Measurements from ENCODE around the gene CFD. TPM values are rescaled to one million over a fixed set of nuclear protein-coding genes. Genes with fewer than 3 reads are reported as not detected.

The CFD gene
- total RNA-seq, 1 experiment from 2014 or later, result 1.9 TPM

DNA sequence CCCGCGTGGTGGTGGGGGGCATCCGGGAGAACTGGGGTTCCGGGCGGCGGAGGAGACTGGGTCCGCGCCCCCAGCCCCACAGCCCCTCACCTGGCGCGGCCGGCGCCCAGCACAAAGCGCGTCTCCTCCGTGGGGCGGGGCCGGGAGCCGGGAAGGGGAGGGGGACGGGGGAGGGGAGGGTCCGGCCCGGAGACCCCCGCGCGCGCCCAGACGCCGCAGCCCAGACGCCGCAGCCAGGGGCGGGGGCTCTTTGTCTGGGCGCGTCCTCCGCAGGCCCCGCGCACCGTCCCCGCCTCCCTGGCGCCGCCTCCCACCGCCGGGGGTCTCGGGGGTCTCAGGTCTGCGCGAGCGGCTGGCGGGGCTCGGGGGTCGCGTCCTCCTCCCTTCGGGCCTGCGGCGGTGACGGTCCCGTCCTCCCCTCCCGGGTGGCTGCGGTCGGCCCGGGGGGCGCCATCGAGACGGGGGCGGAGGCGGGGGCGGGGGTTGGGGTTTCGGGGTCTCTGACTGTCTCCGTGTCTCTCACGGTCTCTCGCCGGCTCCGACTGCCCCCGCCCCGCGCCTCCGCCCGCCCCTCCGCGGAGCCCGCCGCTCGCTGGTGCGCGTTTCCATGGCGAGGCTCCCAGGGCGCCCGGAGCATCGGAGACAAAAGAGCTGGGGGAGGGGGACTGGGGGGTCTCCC, 37.5 kb upstream of the CFD start, which contains the start of gene PLPPR3:
TSS of gene PLPPR3 (minus strand) at position 131 of the 679 bp plus-strand sequence. CDS start 396 bp downstream, outside the sequence.
- no peak for TF ChIP-seq CTCF (conservative IDR thresholded peaks at IDR 0.05)
- Histone ChIP-seq H3K4me1 (ENCODE audit: insufficient read depth, low read length) (no peaks in the 10 kb centered on the region; the same call in 1 of the 2 replicates), H2BK5ac (ENCODE audit: insufficient read length, low read length) (no peak within 1 kb of the TSS), H3K27me3 (ENCODE audit: insufficient read depth, low read length) (no peaks in the 10 kb centered on the region), H4K91ac (ENCODE audit: insufficient read length, low read depth, low read length) (no peak within 1 kb of the TSS), H3K9ac (ENCODE audit: extremely low read depth, insufficient read length, low read length) (no peak within 1 kb of the TSS), H3K14ac (ENCODE audit: insufficient read depth, low read length) (peak within 1 kb of the TSS; percentile 77), H2BK20ac (ENCODE audit: low read depth, low read length, poor library complexity, severe bottlenecking) (no peak within 1 kb of the TSS), H2AFZ (ENCODE audit: low read length) (no peak within 1 kb of the TSS), H3K23me2 (ENCODE audit: insufficient read length, low read depth, low read length, poor library complexity, severe bottlenecking) (no peaks in the 10 kb centered on the region), H3K56ac (ENCODE audit: insufficient read length, low read depth, low read length) (no peak within 1 kb of the TSS), H3K79me1 (ENCODE audit: insufficient read depth, low read depth, low read length, poor library complexity, severe bottlenecking) (no peaks in the 10 kb centered on the region), H3K23ac (ENCODE audit: insufficient read length, low read depth, low read length) (no peak within 1 kb of the TSS), H3K9me3 (ENCODE audit: control insufficient read depth, low read depth, low read length) (no peaks in the 10 kb centered on the region), H3K4me2 (ENCODE audit: insufficient read depth, insufficient read length, low read length) (peak within 1 kb of the TSS; percentile 53), H2AK5ac (ENCODE audit: insufficient read length, low read length) (no peak within 1 kb of the TSS), H3T11ph (ENCODE audit: low read length) (no peak within 1 kb of the TSS), H2BK12ac (ENCODE audit: insufficient read length, low read depth, low read length) (no peak within 1 kb of the TSS), H4K20me1 (ENCODE audit: control insufficient read depth, insufficient read depth, insufficient read length) (no peaks in the 10 kb centered on the region), H2BK15ac (ENCODE audit: low read depth, low read length) (no peak within 1 kb of the TSS), H4K5ac (ENCODE audit: insufficient read length, low read depth, low read length) (no peak within 1 kb of the TSS), H2BK120ac (ENCODE audit: low read depth, low read length, poor library complexity, severe bottlenecking) (no peak within 1 kb of the TSS), H3K4ac (ENCODE audit: low read depth, low read length) (no peak within 1 kb of the TSS; the same call in 1 of the 2 replicates), H3K18ac (ENCODE audit: insufficient read length, low read depth, low read length) (peak within 1 kb of the TSS; percentile 83), H3K79me2 (ENCODE audit: insufficient read depth, low read length) (no peaks in the 10 kb centered on the region), H3K27ac (ENCODE audit: insufficient read length, low read depth, low read length) (no peak within 1 kb of the TSS), H4K8ac (replicated peaks; ENCODE audit: insufficient read length, low read depth, low read length) (no peak within 1 kb of the TSS)
- Mint-ChIP-seq H3K9me3 (no peaks in the 10 kb centered on the region), H3K4me3 (peak within 1 kb of the TSS; percentile 67 to 81), H3K27ac (no peak within 1 kb of the TSS), H3K4me1 (peaks cover 7 to 11% of the 10 kb centered on the region in 2 experiments), H3K36me3 (ENCODE audit: insufficient read depth in 1 of 3, low read depth in 3 of 3) (peaks cover 2 to 12% (median 11%) of the 10 kb centered on the region in 3 experiments; a peak in 6 of 7 replicates), H3K27me3 (ENCODE audit: low read depth) (peaks cover 5% of the 10 kb centered on the region)
- WGBS (ENCODE audit: extremely low coverage, insufficient read length, low lambda C conversion rate), result no CpG with 5 or more reads among the region's 86 CpGs
- peak; percentile 71 for DNase-seq

All from H9 (cell line).